ENCODE data around the gene PMM1. TPM values are rescaled to one million over a fixed set of nuclear protein-coding genes. Genes with fewer than 3 reads are reported as not detected.
"Not testable (repeated sequence)": the region's sequence is repeated elsewhere in the genome, so short reads cannot be mapped to it uniquely, and the experiment has no call there.

PMM1 gene
- 18.4 TPM for total RNA-seq
- long read RNA-seq, transcript PMM1-201 (8 exons, 1,298 nt) = major isoform, 21 of 26 reads
- long read RNA-seq, partial matches to known transcripts = 2 of 26 reads
- long read RNA-seq, other reads (novel, unspliced or antisense) = 1 of 26 reads

- Histone ChIP-seq H3K4me1 (peaks cover 24% of the 10 kb centered on the region), H3K27me3 (ENCODE audit: low read depth) (no peaks in the 10 kb centered on the region), H3K36me3 (peaks cover 5% of the 10 kb centered on the region), H3K27ac (replicated peaks) (peak within 1 kb of the TSS; percentile 80), H3K4me3 (peak within 1 kb of the TSS; percentile 91), H3K9me3 (replicated peaks) (no peaks in the 10 kb centered on the region)
- peak; percentile 100 for DNase-seq
- intact Hi-C loops (cut with micrococcal nuclease) = no loop called here
- no peak for TF ChIP-seq CTCF (IDR thresholded peaks at IDR 0.05; ENCODE audit: borderline replicate concordance)
Observed at GRCh38 chr22:41589391-41590241, at the start of gene PMM1. Gene PMM1, minus strand, starts transcription at chr22:41589840. Its CDS starts 35 bp downstream, at chr22:41589805.

- TF ChIP-seq CTCF (IDR thresholded peaks at IDR 0.05; ENCODE audit: borderline replicate concordance) = no peak
- peaks cover 98% of the 10 kb centered on the region for H3K36me3 ChIP-seq
- no peaks in the 10 kb centered on the region for H3K9me3 ChIP-seq (replicated peaks)
- DNase-seq = no peak
- H3K4me1 ChIP-seq = peaks cover 49% of the 10 kb centered on the region
- intact Hi-C loops (cut with micrococcal nuclease) = no loop called here
- H3K4me3 ChIP-seq = no peak overlapping the region
- peak overlapping the region; percentile 73 for H3K27ac ChIP-seq (replicated peaks)
- no peaks in the 10 kb centered on the region for H3K27me3 ChIP-seq (ENCODE audit: low read depth)
Observed at GRCh38 chr22:41638748-41639147, 49.1 kb upstream of the PMM1 start.

- peaks cover 99% of the 10 kb centered on the region for H3K36me3 ChIP-seq
- H3K9me3 ChIP-seq (replicated peaks) = no peaks in the 10 kb centered on the region
- no peak for DNase-seq
- H3K27ac ChIP-seq (replicated peaks) = peak overlapping the region; percentile 73
- peaks cover 52% of the 10 kb centered on the region for H3K4me1 ChIP-seq
- no peak overlapping the region for H3K4me3 ChIP-seq
- intact Hi-C loops (cut with micrococcal nuclease) = no loop called here
- TF ChIP-seq CTCF (IDR thresholded peaks at IDR 0.05; ENCODE audit: borderline replicate concordance) = no peak
- H3K27me3 ChIP-seq (ENCODE audit: low read depth) = no peaks in the 10 kb centered on the region
Observed at GRCh38 chr22:41638124-41638523, 48.5 kb upstream of the PMM1 start.

- DNase-seq; H3K4me3 ChIP-seq; H3K27me3 ChIP-seq (ENCODE audit: low read depth); intact Hi-C loops (cut with micrococcal nuclease); H3K9me3 ChIP-seq (replicated peaks): not testable (repeated sequence)
- Histone ChIP-seq H3K27ac (replicated peaks) (peak overlapping the region; percentile 73), H3K4me1 (peaks cover 52% of the 10 kb centered on the region), H3K36me3 (peaks cover 99% of the 10 kb centered on the region)
Observed at GRCh38 chr22:41637623-41638022, 48.0 kb upstream of the PMM1 start.

GRCh38 chr22:41636467-41636866 lies 46.8 kb upstream of the PMM1 start:
- no peak for TF ChIP-seq CTCF (IDR thresholded peaks at IDR 0.05; ENCODE audit: borderline replicate concordance)
- no peaks in the 10 kb centered on the region for H3K27me3 ChIP-seq (ENCODE audit: low read depth)
- no peaks in the 10 kb centered on the region for H3K9me3 ChIP-seq (replicated peaks)
- peak overlapping the region; percentile 73 for H3K27ac ChIP-seq (replicated peaks)
- DNase-seq = peak; percentile 30
- intact Hi-C loops (cut with micrococcal nuclease) = no loop called here
- no peak overlapping the region for H3K4me3 ChIP-seq
- H3K36me3 ChIP-seq = peaks cover 98% of the 10 kb centered on the region
- peaks cover 52% of the 10 kb centered on the region for H3K4me1 ChIP-seq

GRCh38 chr22:41634610-41635009 lies 45.0 kb upstream of the PMM1 start:
- Histone ChIP-seq H3K36me3 (peaks cover 87% of the 10 kb centered on the region), H3K27ac (replicated peaks) (peak overlapping the region; percentile 73), H3K4me1 (peaks cover 58% of the 10 kb centered on the region)
- intact Hi-C loops (cut with micrococcal nuclease); DNase-seq; H3K27me3 ChIP-seq (ENCODE audit: low read depth); H3K4me3 ChIP-seq; H3K9me3 ChIP-seq (replicated peaks): not testable (repeated sequence)

GRCh38 chr22:41631615-41632014 lies 42.0 kb upstream of the PMM1 start:
- intact Hi-C loops (cut with micrococcal nuclease) = not testable (repeated sequence)

GRCh38 chr22:41631115-41631514 lies 41.5 kb upstream of the PMM1 start:
- H3K9me3 ChIP-seq (replicated peaks); H3K4me3 ChIP-seq; intact Hi-C loops (cut with micrococcal nuclease); H3K27me3 ChIP-seq (ENCODE audit: low read depth); H3K27ac ChIP-seq (replicated peaks); DNase-seq: not testable (repeated sequence)
- Histone ChIP-seq H3K4me1 (peaks cover 34% of the 10 kb centered on the region), H3K36me3 (peaks cover 87% of the 10 kb centered on the region)

More at GRCh38 chr22:41631615-41632014, 42.0 kb upstream of the PMM1 start:
- H3K4me1 ChIP-seq = peaks cover 39% of the 10 kb centered on the region
- H3K4me3 ChIP-seq; H3K27me3 ChIP-seq (ENCODE audit: low read depth); H3K9me3 ChIP-seq (replicated peaks); DNase-seq; H3K27ac ChIP-seq (replicated peaks): not testable (repeated sequence)
- peaks cover 87% of the 10 kb centered on the region for H3K36me3 ChIP-seq
